GM20000 (cell line): ENCODE measurements around the gene SARS2.
A peak's percentile ranks its signal among the peaks of the same experiment; 100 is the strongest.

Experiments
- DNase-seq: peaks from one replicate; pipeline ENCODE4 v3.0.0; 2012; ENCODE audit warnings: low spot score
- TF ChIP-seq, protein P1 (sequence below): IDR thresholded peaks from 2 replicates; pipeline ENCODE4 v1.5.1; 2012; ENCODE audit warnings: mild to moderate bottlenecking, control low read depth; ENCODE audit errors: extremely low read depth, missing control alignments

SARS2 gene, protein sequence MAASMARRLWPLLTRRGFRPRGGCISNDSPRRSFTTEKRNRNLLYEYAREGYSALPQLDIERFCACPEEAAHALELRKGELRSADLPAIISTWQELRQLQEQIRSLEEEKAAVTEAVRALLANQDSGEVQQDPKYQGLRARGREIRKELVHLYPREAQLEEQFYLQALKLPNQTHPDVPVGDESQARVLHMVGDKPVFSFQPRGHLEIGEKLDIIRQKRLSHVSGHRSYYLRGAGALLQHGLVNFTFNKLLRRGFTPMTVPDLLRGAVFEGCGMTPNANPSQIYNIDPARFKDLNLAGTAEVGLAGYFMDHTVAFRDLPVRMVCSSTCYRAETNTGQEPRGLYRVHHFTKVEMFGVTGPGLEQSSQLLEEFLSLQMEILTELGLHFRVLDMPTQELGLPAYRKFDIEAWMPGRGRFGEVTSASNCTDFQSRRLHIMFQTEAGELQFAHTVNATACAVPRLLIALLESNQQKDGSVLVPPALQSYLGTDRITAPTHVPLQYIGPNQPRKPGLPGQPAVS

DNA sequence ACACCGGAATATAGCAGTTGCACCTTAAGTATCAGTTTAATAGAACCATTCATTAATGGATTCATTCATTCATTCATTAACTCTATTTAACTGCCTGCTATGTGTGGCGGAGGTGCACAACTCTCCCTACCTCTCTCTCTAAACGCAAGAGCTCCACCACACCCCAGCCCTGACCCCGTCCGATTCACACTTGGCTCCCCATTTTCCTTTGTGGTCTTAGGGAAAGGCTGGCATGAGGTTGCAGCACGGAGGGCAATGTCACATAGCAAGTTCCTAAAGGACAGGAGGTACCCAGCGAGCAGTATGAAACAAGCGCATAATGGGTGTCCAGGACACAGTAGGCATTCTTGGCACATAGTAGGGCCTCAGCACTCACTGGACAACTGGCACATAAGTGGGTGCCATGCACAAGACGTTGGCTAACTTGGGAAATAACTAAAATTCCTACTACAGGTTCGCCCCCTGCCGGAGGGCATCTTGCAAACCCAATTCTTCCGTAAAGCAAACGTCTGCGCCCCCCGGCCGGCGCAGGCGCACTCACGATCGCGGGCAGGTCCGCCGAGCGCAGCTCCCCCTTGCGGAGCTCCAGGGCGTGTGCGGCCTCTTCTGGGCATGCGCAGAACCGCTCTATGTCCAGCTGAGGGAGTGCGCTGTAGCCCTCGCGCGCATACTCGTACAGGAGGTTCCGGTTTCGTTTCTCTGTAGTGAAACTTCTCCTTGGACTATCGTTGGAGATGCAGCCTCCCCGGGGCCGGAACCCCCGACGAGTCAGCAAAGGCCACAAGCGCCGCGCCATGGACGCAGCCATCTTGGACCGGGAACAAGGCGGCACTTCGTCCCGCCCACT lies at the start of gene SARS2:
SARS2 (minus strand) TSS at position 835 of the 847 bp plus-strand sequence; CDS start at position 808, 27 bp downstream.
- TF ChIP-seq, protein P1, sequence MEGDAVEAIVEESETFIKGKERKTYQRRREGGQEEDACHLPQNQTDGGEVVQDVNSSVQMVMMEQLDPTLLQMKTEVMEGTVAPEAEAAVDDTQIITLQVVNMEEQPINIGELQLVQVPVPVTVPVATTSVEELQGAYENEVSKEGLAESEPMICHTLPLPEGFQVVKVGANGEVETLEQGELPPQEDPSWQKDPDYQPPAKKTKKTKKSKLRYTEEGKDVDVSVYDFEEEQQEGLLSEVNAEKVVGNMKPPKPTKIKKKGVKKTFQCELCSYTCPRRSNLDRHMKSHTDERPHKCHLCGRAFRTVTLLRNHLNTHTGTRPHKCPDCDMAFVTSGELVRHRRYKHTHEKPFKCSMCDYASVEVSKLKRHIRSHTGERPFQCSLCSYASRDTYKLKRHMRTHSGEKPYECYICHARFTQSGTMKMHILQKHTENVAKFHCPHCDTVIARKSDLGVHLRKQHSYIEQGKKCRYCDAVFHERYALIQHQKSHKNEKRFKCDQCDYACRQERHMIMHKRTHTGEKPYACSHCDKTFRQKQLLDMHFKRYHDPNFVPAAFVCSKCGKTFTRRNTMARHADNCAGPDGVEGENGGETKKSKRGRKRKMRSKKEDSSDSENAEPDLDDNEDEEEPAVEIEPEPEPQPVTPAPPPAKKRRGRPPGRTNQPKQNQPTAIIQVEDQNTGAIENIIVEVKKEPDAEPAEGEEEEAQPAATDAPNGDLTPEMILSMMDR, result peak; percentile 96
- peak; percentile 97 for DNase-seq

DNA sequence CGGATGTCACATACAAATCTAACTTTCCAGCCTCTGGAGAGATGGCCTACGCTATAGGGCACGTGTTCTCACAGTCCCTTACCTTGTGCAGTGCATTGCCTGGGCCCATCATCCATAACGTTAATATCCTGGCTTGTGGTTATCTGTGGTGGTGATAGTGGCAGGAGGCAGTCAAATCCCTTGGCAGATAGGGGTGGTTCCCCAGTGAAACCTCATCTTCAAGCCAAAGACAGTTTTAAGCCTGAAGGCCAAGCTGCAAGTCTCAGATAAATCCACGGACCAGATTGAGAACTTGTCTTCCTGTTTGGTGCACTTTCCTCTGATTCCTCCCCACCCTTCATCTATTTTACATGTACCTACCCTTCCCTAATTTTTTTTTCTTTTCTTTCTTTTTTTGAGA lies 49.2 kb upstream of the SARS2 start:
- TF ChIP-seq, protein P1, result no peak
- no peak for DNase-seq

DNA sequence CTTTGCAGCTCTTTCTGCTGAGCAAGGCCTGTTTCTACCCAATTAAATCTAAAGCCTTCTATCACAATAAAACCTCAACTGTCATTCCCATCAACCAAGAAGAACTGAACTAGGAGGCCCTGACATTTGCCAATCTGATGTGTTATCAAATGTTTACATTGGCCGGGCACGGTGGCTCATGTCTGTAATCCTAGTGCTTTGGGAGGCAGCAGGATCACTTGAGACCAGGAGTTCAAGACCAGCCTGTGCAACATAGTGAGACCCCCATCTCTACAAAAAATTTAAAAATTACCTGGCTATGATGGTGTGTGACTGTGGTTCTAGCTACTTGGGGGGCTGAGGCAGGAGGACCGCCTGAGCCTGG lies 47.7 kb upstream of the SARS2 start:
- no peak for DNase-seq
- TF ChIP-seq, protein P1, result no peak

DNA sequence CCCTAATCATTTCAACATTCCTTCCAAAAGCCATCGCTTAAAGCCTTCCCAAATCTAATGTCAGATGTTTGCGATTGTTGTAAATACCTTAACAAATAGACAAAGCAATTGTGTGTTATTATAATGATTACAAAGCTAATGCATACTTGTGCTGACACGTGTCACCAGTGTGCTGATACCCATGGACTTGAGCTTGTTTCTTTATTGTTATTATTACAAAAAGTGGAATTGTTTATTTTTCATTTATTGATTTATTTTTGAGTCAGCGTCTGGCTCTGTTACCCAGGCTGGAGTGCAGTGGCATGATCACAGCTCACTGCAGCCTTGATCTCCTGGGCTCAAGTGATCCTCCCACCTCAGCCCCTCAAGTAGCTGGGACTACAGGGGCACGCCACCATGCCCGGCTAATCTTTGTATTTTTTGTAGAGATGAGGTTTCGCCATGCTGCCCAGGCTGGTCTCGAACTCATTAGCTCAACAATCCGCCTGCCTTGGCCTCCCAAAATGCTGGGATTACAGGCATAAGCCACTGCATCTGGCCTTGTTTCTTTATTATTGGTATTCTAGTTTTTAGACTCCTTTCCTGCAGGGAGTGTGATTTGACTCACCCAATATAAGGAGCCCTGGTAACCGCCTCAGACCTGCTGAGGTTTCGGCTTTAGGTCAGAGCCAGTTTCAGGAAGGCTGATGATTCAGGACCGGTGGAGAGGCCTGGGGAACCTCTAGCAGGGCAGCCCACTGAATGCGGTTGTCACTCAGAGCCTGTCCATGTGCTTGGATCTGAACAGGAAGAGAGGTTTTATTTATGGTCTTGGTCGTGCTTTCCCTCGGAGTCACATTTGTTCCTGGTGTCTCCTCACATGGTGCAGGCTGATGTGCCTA lies 47.1 kb upstream of the SARS2 start:
- TF ChIP-seq, protein P1, result no peak
- DNase-seq, result peak; percentile 81

DNA sequence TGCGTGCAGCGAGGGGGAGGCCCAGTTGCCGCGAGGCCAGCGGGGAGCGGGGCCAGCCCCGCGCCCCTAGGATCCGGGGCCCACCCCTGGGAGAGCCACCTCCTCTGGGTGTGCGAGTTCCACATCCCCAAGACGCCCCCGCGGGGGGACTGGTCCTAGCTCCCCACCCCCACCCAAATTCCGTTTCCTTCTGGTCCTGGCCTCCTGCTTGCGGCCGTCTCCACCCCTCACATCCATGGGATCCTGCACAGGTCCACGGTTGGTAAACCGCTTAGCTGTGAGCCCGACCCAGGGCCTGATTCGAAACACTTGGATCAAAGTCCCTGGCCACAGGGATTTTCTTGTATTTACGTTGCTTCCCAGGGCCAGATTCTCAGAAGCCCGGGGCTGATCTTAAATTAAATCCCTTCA lies 45.3 kb upstream of the SARS2 start:
- DNase-seq, result no peak
- TF ChIP-seq, protein P1, result no peak

DNA sequence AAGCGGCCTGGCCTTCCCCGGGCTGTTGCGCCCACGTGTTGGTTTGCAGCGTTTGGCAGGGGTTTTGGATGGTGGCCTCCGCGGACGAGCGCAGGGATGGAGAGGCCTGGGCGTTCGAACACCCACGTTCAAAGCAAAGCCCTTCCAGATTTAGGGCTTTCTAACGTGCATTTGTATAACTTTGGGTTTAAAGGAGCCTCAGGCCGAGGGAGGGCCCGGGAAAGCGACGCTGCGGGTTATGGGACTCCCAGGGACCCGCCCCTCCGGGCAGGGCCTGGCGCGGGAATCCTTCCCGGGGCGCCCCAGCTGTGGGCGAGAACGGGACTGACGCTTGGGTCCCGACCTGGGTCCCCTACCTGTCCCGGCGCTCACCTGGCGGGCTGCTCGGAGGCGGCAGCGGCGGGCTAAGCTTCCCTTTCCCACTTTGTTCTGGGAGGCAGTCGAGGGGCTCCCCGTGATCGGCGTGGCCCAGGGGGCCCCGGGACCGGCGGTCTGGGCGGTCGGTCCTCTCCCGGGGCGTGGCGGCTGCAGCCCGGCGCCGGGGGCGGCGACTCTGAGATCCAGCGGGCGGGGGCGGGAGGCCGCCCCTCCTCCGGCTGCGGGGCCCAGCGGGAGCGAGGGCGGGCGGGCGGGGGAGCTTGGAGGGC lies 44.8 kb upstream of the SARS2 start, which contains the start of gene FBXO17:
FBXO17 (minus strand) TSS at position 529 of the 647 bp plus-strand sequence. CDS start 25,423 bp downstream, outside the sequence.
- TF ChIP-seq, protein P1, result no peak
- DNase-seq, result peak; percentile 71
